HG03045 (cell line): ENCODE measurements around the gene SLC2A11.
A peak's percentile ranks its signal among the peaks of the same experiment; 100 is the strongest.
"Not testable (repeated sequence)": the region's sequence is repeated elsewhere in the genome, so short reads cannot be mapped to it uniquely, and the experiment has no call there.

ENCODE experiments used
- ATAC-seq: cut with Tn5 transposase; IDR thresholded peaks from one replicate; pipeline ENCODE4 v1.9.1; 2021; ENCODE audit warnings: mild to moderate bottlenecking, moderate library complexity; ENCODE audit not compliant: unreplicated experiment

Gene SLC2A11

GRCh38 chr22:23888615-23889401 is 31.1 kb downstream of the SLC2A11 start:
- ATAC-seq, result no peak

- ATAC-seq, result no peak
Measured at GRCh38 chr22:23889620-23890019, 31.9 kb downstream of the SLC2A11 start.

GRCh38 chr22:23891726-23892125 is 34.1 kb downstream of the SLC2A11 start:
- ATAC-seq, result no peak

- ATAC-seq, result no peak
Measured at GRCh38 chr22:23892130-23892529, 34.5 kb downstream of the SLC2A11 start.

- ATAC-seq, result no peak
Measured at GRCh38 chr22:23892706-23893105, 35.0 kb downstream of the SLC2A11 start.

GRCh38 chr22:23893121-23893944 is 35.7 kb downstream of the SLC2A11 start:
- no peak for ATAC-seq

GRCh38 chr22:23893945-23894709 is 36.5 kb downstream of the SLC2A11 start, which contains the start of gene MIF:
TSS of gene MIF (plus strand) at chr22:23894383. CDS start at chr22:23894475, 92 bp downstream.
- peak; percentile 79 for ATAC-seq

GRCh38 chr22:23894710-23895598 is 37.3 kb downstream of the SLC2A11 start:
- peak; percentile 33 for ATAC-seq

- ATAC-seq, result no peak
Measured at GRCh38 chr22:23895599-23896144, 38.0 kb downstream of the SLC2A11 start.

GRCh38 chr22:23896166-23896522 is 38.5 kb downstream of the SLC2A11 start:
- no peak for ATAC-seq

GRCh38 chr22:23896523-23897186 is 39.0 kb downstream of the SLC2A11 start:
- ATAC-seq, result no peak

GRCh38 chr22:23897320-23897719 is 39.6 kb downstream of the SLC2A11 start:
- ATAC-seq, result no peak

- no peak for ATAC-seq
Measured at GRCh38 chr22:23898006-23898974, 40.6 kb downstream of the SLC2A11 start.

- ATAC-seq, result no peak
Measured at GRCh38 chr22:23899042-23899745, 41.5 kb downstream of the SLC2A11 start.

GRCh38 chr22:23900227-23900626 is 42.6 kb downstream of the SLC2A11 start:
- ATAC-seq, result not testable (repeated sequence)

GRCh38 chr22:23901600-23901999 is 43.9 kb downstream of the SLC2A11 start:
- no peak for ATAC-seq

GRCh38 chr22:23903328-23903971 is 45.8 kb downstream of the SLC2A11 start:
- no peak for ATAC-seq
